HEK293T (cell line): ENCODE data around the gene LRRC4C.

Experiments used
- ARNT ChIP-seq: fragments of 450-650 bp; IDR thresholded peaks from 2 replicates; pipeline ENCODE4 v1.6.1; 2017; ENCODE audit warnings: mild to moderate bottlenecking
- BHLHE40 ChIP-seq: fragments of 450-650 bp; IDR thresholded peaks from 2 replicates; pipeline ENCODE4 v1.6.1; 2016; ENCODE audit warnings: mild to moderate bottlenecking, moderate library complexity, borderline replicate concordance
- CTBP1 ChIP-seq: fragments of 450-650 bp; IDR thresholded peaks from 2 replicates; pipeline ENCODE4 v1.6.1; 2016; ENCODE audit warnings: borderline replicate concordance
- ELF4 ChIP-seq: fragments of 450-650 bp; IDR thresholded peaks from 2 replicates; pipeline ENCODE4 v1.6.1; 2017; ENCODE audit warnings: antibody characterized with exemption
- FOXA1 ChIP-seq: fragments of 450-650 bp; IDR thresholded peaks from 2 replicates; pipeline ENCODE4 v1.6.1; 2016; ENCODE audit warnings: mild to moderate bottlenecking
- FOXK2 ChIP-seq: fragments of 450-650 bp; IDR thresholded peaks from 2 replicates; pipeline ENCODE4 v1.6.1; 2016; ENCODE audit warnings: mild to moderate bottlenecking
- FOXM1 ChIP-seq: fragments of 450-650 bp; IDR thresholded peaks from 2 replicates; pipeline ENCODE4 v1.6.1; 2017; ENCODE audit warnings: mild to moderate bottlenecking, borderline replicate concordance
- L3MBTL2 ChIP-seq: fragments of 450-650 bp; conservative IDR thresholded peaks from 2 replicates; pipeline ENCODE4 v1.6.1; 2016; ENCODE audit warnings: mild to moderate bottlenecking
- NFRKB ChIP-seq: fragments of 450-650 bp; IDR thresholded peaks from 2 replicates; pipeline ENCODE4 v1.6.1; 2016; ENCODE audit warnings: mild to moderate bottlenecking, moderate library complexity
- SP1 ChIP-seq: fragments of 450-650 bp; IDR thresholded peaks from 2 replicates; pipeline ENCODE4 v1.6.1; 2017
- SUZ12 ChIP-seq: fragments of 450-650 bp; IDR thresholded peaks from 2 replicates; pipeline ENCODE4 v1.6.1; 2016; ENCODE audit warnings: mild to moderate bottlenecking
- TARDBP ChIP-seq: fragments of 450-650 bp; IDR thresholded peaks from 2 replicates; pipeline ENCODE4 v1.6.1; 2016
- ZNF384 ChIP-seq: fragments of 450-650 bp; IDR thresholded peaks from 2 replicates; pipeline ENCODE4 v1.6.1; 2016
- TF ChIP-seq, protein P1 (sequence below): fragments of 450-650 bp; IDR thresholded peaks from 2 replicates; pipeline ENCODE4 v1.6.1; 2016

GRCh38 chr11:41451011-41451410 lies 8.4 kb downstream of the LRRC4C start:
- no peak for TF ChIP-seq TARDBP
- TF ChIP-seq ZNF384 = no peak
- no peak for TF ChIP-seq SP1
- no peak for TF ChIP-seq FOXA1
- no peak for TF ChIP-seq SUZ12
- no peak for TF ChIP-seq CTBP1
- TF ChIP-seq, protein P1, sequence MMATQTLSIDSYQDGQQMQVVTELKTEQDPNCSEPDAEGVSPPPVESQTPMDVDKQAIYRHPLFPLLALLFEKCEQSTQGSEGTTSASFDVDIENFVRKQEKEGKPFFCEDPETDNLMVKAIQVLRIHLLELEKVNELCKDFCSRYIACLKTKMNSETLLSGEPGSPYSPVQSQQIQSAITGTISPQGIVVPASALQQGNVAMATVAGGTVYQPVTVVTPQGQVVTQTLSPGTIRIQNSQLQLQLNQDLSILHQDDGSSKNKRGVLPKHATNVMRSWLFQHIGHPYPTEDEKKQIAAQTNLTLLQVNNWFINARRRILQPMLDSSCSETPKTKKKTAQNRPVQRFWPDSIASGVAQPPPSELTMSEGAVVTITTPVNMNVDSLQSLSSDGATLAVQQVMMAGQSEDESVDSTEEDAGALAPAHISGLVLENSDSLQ = no peak
- no peak for TF ChIP-seq ARNT
- no peak for TF ChIP-seq BHLHE40
- no peak for TF ChIP-seq L3MBTL2
- TF ChIP-seq ELF4 = no peak
- no peak for TF ChIP-seq NFRKB
- no peak for TF ChIP-seq FOXM1
- no peak for TF ChIP-seq FOXK2
